Activated CD4-positive, alpha-beta T cell treated with anti-CD3 and anti-CD28 coated beads, Interleukin-2, Interleukin-6, amounts not matched to agents 100 ng/mL and 50 ng/mL, durations not matched to agents 16 hours and 8 hours (primary cell): ENCODE measurements around the gene GRIK3.

Source experiments
- DNase-seq: peaks from one replicate; pipeline ENCODE4 v3.0.0-alpha.2; 2020

The GRIK3 gene

GRCh38 chr1:37042506-37042905 is 8.2 kb upstream of the GRIK3 start:
- DNase-seq = no peak

GRCh38 chr1:37041483-37041882 is 7.2 kb upstream of the GRIK3 start:
- no peak for DNase-seq

- no peak for DNase-seq
Observed at GRCh38 chr1:37040773-37041172, 6.5 kb upstream of the GRIK3 start.

GRCh38 chr1:37040261-37040660 is 5.9 kb upstream of the GRIK3 start:
- no peak for DNase-seq

GRCh38 chr1:37038227-37039093 is 4.1 kb upstream of the GRIK3 start:
- peak; percentile 7 for DNase-seq

GRCh38 chr1:37037690-37038089 is 3.4 kb upstream of the GRIK3 start:
- no peak for DNase-seq

- no peak for DNase-seq
Observed at GRCh38 chr1:37036667-37037053, 2.3 kb upstream of the GRIK3 start.

GRCh38 chr1:37035796-37036666 is 1.7 kb upstream of the GRIK3 start:
- peak; percentile 24 for DNase-seq

- DNase-seq = no peak
Observed at GRCh38 chr1:37035014-37035691, 838 bp upstream of the GRIK3 start.

- no peak for DNase-seq
Observed at GRCh38 chr1:37033355-37034101, 787 bp downstream of the GRIK3 start.

- DNase-seq = no peak
Observed at GRCh38 chr1:37032660-37033354, 1.5 kb downstream of the GRIK3 start.

GRCh38 chr1:37031871-37032270 is 2.4 kb downstream of the GRIK3 start:
- no peak for DNase-seq

- DNase-seq = no peak
Observed at GRCh38 chr1:37031429-37031828, 2.9 kb downstream of the GRIK3 start.

- DNase-seq = no peak
Observed at GRCh38 chr1:37028981-37029617, 5.2 kb downstream of the GRIK3 start.

- DNase-seq = no peak
Observed at GRCh38 chr1:37021502-37021901, 12.8 kb downstream of the GRIK3 start.

GRCh38 chr1:37020653-37021277 is 13.6 kb downstream of the GRIK3 start:
- DNase-seq = peak; percentile 13

GRCh38 chr1:37018510-37018909 is 15.8 kb downstream of the GRIK3 start:
- DNase-seq = no peak

GRCh38 chr1:37017720-37018119 is 16.6 kb downstream of the GRIK3 start:
- no peak for DNase-seq

- no peak for DNase-seq
Observed at GRCh38 chr1:37016121-37016520, 18.2 kb downstream of the GRIK3 start.

GRCh38 chr1:37015713-37016112 is 18.6 kb downstream of the GRIK3 start:
- no peak for DNase-seq

GRCh38 chr1:37012226-37012625 is 22.1 kb downstream of the GRIK3 start:
- DNase-seq = no peak
